GM21360 (cell line): ENCODE results near the gene ARHGAP44.

Experiments used
- ATAC-seq: cut with Tn5 transposase; IDR thresholded peaks from one replicate; pipeline ENCODE4 v1.9.1; 2021; ENCODE audit warnings: mild to moderate bottlenecking, moderate library complexity; ENCODE audit not compliant: unreplicated experiment

Gene ARHGAP44

DNA sequence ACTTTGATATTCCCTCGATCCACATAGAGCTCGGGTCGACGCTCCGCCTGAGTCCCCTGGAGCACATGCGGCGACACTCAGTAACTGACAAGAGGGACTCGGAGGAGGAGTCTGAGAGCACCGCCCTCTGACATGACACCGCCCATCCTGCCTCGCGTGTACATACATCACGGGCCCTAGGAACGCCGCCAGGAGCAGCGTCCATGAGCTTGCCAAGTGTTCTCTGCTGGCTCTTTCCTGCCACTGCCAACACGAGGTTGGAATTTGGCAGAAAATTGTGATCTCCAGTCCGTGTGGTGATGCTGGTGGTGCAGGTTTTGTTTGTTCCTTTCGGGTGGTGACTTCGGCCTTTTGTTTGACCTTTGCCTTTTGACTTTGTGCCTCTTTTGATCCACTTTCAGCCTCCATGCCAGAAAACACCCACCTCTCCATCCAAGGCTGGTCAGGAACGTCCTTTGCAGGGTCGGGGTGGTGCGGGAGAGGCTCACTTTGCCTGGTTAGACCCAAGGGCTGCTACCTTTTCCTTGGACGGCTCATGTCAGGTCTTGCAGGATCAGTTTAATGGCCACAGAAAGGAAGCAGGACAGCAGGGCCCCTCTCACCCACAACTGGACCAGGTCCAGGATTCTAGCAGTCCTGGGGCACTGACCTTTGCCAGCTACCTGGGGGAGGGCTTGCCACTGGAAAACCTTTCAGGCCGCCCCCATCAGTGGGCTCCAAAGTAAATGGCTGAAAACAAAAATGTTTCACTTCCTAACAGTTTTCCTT, 200.9 kb downstream of the ARHGAP44 start:
- ATAC-seq = no peak

DNA sequence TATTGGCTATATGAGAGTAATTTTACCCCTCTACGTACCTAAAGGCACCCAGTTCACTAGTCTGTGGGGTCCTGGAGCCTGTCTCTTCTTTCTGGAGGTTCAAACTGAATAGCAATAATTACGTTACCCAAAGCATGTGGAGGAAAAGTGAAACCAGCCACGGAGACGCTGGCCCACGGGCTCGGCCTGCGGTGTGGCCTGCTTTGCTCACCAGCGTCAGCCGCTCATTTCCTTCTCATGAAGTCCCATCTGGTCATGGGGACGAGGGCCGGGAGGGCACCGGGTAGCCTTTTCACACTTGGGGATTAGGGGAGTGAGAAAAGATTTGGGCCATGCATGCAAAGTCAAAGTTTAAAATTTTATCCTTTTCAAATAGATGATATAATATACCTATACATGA, 201.6 kb downstream of the ARHGAP44 start:
- ATAC-seq = no peak

DNA sequence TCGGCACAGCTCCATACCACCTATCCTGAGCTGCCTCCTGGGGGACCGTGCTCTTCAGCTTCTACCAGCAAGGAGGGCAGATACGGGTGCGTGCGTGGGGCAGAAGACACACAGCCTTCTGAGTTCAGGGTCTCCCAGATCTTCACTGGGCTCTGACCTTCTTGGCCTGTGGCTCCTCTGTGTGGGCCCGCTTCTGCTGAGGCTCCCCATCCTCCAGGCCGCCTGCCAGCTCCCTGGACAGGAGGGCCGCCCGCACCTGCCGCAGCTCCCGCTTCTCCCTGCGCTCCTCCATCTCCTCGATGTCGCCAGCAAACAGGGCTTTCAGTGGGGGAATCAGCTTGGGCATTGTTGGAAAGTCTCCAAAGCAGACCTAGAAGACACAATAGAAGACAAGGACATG, 203.4 kb downstream of the ARHGAP44 start:
- ATAC-seq = no peak

DNA sequence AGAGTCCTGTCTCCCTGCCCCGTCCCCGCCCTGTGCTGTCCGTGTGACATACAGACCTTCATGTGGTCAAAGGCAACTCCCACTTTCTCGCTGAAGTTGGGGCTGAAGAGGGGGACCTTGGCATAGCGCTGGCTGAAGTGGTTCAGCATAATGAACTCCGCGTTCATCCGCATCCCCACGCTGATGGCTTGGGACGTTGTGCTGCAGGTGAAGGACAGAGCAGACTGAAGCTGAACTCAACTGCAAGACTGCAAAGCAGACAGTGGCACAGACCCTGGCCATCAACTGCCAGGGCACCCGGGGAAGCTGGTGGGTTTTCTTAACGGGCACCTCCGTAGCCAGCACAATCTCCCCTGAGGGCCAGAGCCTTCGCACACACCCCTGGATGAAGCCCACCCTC, 204.3 kb downstream of the ARHGAP44 start:
- ATAC-seq = no peak

DNA sequence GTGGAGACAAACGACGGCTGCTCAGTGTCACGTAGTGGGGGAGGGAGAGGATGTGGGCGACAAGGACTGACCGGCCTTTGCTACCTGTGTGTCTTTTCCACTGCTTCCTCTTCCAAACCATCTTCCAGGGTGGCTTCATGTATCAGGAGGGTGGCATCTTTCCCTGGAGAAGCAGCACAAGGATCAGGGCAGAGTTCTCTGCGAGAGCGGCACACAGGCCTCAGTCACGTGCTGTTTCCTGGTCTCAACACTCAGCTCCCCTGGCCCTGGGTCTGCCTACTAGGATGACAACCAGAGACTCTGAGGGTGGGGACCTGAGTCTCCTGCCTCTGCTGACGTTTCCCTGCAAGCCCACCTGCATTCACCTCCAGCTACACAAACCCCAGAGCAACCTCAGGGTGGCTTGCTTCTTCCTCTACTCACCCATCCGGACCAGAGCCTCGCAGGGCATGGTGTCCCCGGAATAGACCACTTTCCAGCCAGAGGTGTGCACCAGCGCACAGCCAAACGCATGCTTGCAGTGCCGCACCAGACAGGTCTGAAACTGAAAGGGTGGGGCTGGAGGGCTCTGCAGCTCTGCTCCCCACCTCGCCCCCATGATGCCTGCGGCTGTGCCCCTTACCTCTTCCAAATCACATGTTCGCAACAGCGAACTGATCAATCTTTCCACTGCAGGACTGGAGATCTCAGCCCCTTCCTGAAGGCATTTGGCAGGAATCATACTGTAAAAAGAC, 205.2 kb downstream of the ARHGAP44 start:
- ATAC-seq = no peak

DNA sequence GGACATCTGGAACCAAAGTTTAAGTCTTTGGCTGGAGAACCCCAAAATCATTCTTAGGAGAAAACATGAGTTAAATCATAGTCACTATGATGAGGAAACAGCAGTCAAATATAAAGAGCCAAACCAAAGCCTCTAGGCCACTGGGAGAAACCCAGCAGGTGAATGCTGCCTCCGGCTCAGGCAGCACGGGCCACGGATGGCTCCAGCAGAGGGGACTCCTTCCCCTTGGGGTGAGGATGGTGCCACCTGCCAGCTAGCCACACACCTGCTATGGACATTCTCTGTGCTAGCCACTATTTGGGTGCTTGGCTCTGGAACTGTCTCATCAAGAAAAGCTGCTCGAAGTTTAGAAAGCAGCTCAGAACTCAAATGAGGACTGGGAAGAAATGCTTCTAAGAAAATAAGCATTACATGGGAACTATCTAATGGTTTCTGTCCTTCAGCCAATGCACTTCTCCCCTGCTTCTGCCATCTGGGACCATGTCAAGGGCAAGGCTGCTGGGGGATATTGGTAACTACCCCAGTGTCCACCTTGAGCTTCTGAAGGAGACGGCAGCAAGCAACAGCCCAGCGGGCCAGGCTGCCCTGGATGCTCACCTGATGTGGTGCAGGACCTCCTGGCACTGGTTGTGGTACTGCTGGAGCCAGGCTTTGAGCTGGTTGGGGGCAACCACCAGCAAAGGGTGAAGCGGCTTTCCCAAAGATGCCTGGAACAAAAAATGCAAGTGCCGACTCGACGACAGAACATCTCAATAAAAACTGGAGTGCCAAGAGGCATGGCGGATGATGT, 206.0 kb downstream of the ARHGAP44 start:
- ATAC-seq = no peak

DNA sequence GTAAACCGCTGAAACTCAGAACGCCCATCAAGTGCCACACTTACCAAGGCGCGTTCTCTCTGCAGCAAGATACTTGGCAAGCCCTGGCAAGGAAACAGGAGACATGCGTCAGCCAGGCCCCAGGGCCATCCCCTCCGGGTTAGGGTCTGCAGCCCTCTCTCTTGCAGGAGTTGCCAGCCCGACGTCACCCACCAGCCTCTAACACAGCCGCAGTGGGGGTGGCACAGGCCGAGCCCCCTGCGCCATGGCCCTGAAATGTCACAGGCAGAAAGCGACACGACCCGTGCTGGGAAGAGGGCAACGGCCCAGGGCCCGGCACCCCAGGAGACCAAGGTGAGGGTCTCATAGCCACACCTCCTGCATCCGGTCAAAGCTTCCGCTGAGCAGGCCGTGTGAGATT, 206.6 kb downstream of the ARHGAP44 start:
- ATAC-seq = no peak

DNA sequence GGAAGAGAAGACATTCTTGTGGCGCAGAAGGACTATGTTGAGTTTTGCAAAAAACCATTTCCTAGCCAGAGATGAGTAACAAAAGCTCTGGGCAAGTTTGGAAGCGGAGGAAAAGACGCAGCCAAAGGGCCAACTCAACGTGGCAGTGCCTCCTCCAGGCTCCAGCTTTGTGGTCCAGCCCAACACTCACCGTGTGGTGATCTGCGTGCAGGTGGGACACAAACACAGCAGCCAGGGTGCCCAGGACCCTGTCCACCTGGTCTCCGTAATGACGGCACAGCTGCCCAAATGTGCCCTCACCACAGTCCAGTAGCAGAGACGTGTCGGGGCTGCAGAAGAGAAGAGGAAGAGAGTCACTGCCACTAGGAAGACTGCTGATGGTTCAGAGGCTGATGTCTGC, 207.1 kb downstream of the ARHGAP44 start:
- ATAC-seq = no peak

DNA sequence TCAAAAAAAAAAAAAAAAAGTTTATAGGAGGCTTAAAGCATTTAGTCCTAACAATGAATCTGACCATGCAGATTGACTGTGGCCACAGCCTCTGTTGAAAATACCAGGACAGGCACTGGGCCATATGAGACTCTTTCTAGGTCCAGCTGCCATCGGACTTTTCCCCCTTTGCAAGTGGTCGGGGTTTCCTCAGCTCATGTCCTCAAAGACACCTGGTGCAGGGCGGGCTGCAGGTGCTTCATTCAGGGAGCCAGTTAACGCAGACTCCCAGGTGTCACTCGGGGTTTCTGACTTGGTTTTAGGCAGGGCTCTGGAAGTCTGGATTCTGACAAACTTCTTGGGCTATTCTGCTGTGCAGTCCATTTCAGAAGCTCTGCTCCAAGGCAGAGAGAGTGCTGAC, 207.6 kb downstream of the ARHGAP44 start:
- no peak for ATAC-seq

DNA sequence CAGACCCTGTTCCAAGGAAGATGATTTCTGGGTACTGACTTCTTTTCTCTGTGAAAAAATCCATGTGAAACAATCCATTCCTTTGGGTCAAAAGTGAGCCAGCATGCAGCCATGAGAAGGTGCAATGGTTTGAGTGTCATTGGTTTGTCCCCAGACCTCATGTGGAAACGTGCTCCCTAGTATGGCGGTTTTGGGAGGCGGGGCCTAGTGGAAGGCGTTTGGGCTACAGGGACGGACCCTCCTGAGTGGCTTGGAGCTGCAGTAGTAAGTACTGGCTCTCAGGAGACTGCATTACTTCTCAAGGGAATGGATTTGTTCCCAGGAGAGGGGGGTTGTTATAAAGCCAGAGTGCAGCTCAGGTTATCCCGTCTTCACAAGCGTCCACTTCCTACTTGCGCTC, 209.2 kb downstream of the ARHGAP44 start:
- ATAC-seq = no peak

DNA sequence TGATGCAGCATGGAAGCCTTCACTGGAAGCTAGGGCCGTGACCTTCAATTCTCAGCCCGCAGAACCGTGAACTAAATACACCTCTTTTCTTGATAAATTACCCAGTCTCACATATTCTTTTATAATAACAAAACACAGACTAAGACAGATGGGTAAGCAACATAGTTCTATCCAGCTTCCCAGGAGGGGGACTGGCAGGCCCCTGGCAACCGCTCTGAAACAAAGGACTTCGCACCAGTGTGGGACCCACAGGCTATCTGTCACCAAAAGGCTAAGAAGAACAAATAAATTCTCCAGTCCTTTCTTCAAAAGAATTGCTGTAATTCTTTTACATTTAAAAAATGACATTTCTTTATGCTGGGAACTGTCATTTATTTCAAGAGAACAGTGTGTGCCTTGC, 209.6 kb downstream of the ARHGAP44 start:
- ATAC-seq = no peak

DNA sequence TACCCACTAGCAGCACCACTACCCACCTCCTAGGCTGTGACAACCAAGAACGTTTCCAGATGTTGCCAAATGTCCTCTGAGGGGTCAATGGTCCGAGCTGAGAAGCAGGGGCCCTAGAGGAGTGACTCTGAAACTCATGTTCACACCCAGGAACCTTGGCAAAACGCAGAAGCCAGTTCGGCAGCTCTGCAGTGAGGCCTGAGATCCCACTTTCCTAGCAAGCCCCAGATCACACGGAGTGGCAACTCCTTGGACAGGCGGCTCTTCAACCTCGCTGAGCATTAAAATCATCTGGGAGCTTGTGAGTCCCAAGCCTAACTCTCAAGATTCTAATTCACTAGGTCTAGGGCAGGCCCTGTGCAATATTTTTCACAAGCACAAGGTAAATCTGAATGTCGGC, 211.3 kb downstream of the ARHGAP44 start:
- ATAC-seq = no peak

DNA sequence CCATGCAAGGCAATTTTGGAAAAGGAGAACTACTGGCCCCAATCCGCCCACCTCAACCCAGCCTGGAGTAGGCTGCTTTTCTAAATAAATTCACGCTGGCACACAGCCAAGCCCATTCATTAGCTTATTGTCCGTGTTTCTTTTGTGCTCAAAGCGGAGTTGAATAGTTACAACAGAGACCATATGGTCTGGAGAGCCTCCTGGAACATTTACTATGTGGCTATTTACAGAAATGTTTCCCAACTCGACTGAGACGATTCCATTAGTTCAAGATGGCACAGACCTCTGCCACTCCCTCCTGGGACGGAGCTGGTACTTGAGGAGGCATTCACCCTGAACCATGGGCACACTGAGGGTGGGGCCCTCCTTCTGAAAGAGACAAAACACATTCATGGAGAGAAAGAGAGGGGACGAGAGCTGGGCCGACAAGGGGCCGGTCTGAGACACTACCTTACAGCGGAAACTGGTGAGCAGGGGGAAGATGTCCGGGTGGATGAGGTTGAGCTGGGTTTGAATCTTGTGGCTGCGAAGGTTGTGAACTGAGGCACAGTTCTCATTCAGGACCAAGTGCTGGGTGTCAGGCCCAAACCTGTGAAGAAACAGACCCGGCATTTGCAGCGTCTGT, 212.8 kb downstream of the ARHGAP44 start:
- no peak for ATAC-seq

DNA sequence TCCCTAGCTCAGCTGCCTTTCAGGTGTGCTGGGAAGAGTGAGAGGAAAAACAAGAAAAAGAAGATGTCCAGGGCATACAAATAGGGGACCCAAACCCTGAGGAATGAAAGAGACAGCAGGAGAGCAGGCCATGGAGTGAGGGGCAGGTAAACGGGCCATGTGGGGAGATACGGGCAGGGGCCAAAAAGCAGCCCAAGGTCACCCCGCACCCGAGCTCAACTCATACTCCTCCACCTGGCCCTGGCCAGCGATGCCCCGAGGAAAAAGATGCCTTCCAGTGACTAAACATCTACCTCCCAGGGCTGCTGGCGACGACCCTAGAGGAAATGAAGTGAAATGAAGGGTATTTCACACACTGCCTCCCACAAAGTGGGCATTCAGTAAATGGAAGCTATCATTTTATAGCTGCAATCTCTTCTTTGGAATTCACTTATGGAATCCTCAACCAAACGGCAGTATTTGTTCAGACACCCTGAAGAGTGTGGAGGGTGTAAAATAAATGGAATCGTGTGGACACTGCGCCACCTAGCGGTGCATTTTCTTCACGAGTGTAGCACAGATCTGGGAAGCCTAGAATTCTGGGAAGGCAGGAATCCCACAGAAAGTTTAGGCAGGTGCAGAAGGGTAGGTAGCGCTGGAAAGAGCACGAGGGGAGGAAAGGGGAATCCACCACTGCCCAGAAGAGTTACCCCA, 213.6 kb downstream of the ARHGAP44 start:
- no peak for ATAC-seq

DNA sequence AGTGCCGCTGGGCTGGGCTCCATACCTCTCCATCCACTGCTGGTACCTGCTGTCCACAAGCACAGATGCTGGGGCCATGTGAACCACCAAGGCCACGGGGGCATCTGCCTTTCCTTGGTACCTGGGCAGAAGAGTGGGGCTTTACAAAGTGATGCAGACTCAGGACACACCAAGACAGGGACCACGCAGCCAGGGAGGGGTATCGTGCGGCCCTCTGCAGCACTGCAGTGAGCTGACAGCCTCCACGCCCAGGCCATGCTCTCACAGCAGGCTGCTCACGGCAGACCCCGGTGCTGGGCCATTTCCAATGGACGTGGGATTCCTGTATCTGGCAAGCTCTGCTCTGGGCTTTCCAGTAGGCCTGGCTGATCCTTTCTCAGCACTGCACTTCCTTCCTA, 214.2 kb downstream of the ARHGAP44 start:
- ATAC-seq = no peak

DNA sequence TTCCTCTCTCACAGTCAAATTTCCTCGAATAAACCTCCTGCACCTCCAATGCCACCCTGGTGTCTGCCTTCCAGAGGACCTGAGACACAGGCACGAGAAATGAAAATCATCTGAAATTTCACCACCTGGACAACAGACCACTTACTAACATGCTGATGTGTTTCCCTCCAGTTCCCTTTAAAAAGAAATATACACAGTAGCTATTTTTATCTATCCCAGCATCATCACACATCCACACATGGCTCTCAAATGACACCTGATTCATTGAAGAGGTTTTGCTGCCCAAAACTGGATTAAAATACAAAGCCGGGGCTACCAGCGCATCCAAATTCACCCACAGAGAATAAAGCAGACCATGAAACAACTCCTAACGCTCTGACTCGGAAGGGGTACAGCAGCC, 214.6 kb downstream of the ARHGAP44 start:
- no peak for ATAC-seq

DNA sequence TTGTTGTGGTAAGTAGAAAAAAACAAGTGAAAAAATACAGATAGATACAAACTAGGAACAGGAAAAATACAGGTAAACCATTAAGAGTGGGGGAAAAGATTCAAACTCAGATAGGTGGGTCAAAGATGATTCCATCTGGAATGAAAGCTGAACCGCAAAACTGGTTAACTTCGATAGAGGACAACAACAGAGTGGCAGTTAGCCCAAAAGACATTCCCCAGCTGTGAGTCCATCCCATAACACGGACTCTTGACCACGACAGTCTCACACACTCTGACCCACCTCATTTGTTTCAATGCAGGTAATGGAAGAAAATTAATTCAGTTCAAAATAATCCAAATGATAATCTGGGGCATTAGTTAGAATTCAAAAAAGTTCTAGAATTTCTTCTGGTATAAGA, 215.0 kb downstream of the ARHGAP44 start:
- no peak for ATAC-seq

DNA sequence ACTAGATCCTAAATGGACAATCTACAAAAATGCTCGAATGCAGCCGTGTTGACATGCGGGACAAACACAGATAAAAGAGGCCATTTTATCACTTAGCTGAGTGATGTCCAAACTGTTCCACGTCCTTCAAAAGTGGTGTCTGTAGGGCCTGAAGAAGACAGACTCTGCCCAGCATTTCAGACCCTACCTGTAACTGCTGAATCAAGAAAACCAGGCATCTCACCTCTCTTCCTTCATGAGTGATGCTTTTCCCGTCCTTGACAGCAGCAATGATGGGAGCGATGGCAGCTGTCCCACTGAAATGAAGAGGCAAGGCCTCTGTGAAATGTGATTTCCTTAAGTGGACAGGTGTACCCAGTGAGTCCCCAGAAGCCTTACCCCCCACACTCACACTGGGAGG, 216.2 kb downstream of the ARHGAP44 start:
- ATAC-seq = no peak

DNA sequence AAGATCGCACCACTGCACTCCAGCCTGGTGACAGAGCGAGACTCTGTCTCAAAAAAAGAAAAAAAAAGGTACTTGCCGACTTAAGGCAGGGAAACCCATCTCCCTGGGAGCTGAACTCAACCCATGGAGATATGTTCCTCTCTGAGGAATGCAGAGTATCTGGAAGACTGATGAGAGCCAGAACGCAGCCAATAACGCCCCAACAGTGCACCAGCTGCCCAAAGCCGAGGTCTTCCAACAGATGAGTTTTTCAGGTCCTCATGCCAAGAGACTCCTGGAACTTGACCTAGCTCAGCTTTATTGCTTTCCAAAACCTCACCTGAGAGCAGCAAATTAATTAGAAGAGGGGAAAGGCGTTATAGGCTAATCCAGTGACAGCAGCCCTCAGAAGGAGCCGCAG, 219.2 kb downstream of the ARHGAP44 start:
- ATAC-seq = no peak

DNA sequence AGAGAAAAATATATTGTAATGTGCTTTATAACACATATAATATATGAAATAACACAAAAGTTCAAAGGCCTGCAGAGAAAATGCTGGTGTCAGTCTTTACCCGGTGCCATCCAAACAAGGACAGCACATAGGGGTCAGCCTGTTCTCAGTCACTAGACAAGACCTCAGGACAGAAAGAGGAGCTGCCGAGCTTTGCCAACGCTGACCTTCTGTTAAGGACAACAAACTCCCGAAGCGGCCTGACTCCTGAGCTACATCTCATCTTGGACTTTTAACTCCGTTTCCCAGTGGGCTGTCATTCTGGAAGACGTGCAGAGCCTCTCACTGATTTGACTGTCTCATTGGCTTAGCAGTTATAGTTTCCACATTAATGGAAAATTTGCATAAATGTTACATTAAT, 221.7 kb downstream of the ARHGAP44 start:
- no peak for ATAC-seq

DNA sequence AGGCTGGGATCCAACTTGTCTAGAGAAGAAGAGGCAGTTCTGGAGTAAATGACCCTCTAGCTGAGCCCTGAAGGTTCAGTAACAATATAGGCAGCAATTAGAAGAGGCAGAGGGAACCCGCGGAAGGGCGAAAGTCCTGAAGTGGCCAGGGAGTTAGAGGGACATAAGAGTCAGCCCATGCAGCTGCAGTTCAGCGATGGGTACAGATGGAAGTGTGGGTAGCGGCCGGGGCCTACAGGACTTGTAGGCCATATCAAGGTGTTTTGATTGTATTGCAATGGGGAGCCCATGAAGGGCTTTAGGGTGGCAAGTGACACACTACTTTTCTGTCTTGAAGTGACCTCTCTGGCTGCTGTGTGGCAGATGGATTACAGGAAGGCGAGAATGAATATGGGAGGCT, 225.5 kb downstream of the ARHGAP44 start:
- ATAC-seq = no peak
